Endothelial cell of umbilical vein (primary cell): ENCODE data around the gene MLLT6.

Source experiments
- CTCF ChIP-seq, 2 donors: IDR thresholded peaks; 1 replicate in 1 of 2; 2 replicates in 1 of 2; pipeline ENCODE4 v1.5.1; 2011; ENCODE audit warnings: low read length in 2 of 2, mild to moderate bottlenecking in 2 of 2, moderate library complexity in 2 of 2, control low read depth in 1 of 2, inconsistent platforms in 1 of 2, low read depth in 1 of 2; ENCODE audit not compliant: insufficient read depth in 1 of 2; ENCODE audit errors: extremely low read depth in 1 of 2
- POLR2A ChIP-seq: IDR thresholded peaks from 2 replicates; pipeline ENCODE4 v1.6.1; 2012; ENCODE audit warnings: low read depth, mild to moderate bottlenecking, control low read depth, low read length

DNA sequence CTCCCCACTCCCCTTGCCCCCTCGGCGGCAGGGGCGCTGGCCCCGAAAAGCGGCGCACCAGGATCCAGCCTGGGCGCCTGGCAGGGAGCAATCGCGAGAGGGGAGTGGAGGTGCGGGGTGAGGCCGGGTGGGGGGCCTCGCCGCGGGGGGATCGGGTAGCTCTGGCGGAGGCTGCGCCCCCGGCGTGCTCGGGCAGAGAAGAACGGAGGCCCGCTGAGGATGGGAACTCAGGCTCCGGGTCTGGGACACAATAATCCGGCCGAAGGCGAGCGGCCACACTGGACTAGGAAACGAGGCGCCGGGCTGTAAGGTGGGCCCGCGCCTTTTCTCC is 43.8 kb downstream of the MLLT6 start:
- TF ChIP-seq POLR2A: no peak
- TF ChIP-seq CTCF (IDR thresholded peaks at IDR 0.05; ENCODE audit: extremely low read depth in 1 of 2, insufficient read depth in 1 of 2, low read depth in 1 of 2, low read length in 2 of 2): no peak
